Inflammatory macrophage treated with lipopolysaccharide for 4 hours (primary cell): ENCODE data around the gene MID1.
"Not testable (repeated sequence)": the region's sequence is repeated elsewhere in the genome, so short reads cannot be mapped to it uniquely, and the experiment has no call there.

Experiments used
- DNase-seq: peaks from one replicate; pipeline ENCODE4 v3.0.0-alpha.2; 2020

MID1 gene

DNA sequence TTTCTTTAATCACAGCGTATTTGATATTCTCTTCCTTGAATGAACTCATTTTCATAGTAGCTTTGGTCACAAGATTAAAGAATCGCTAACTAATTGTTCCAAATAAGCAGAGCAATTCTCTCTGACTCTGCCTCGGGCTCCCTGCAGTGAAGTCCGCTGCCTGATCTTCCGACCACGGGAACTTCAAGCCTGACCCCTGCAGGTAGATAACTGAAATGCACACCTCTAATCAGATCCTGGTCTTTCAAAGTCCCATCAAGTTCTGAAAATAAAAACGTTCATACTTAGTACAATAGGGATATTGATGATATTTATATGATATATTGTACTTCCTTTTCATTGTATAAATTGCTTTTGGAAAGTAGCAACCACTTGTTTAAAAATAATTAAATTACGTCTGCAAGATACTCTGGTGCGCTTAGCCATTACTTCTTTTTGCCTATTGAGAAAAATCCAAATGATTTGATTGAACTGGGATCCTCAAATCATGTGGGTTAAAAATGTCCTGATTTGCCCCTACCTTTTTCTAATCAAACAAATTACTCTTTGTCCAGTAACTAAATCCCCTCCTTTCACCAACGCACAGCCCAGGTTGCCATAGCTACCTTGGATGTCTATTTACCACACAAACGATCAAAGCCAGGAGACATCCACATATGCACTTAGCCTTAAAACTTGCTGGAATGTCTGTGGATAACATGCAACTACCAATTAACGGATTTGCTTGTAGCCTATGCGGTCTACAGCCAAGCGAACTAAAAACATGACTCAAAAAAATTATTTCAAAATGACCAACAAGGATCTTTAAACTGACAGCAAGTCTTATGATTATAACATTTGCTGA lies 4.2 kb downstream of the MID1 start:
- DNase-seq, result peak; percentile 11

DNA sequence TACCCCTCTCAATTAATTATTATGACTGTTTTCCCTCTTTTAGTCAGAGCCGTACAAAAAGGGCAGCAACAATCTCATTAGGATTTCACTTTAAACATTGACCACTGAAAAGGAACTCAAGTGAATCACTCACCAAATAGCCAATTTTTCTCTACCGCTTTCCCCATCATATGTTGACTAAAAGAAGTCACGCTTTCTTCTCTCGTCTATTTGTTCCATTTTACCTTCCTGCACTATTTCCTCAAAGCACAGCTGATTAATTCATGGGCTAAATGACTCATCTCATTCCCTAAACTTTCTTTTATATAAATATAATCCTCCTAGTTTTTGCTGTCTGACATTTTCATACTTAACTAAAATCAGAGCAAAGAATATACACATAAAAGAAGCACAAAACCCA lies 8.2 kb downstream of the MID1 start:
- no peak for DNase-seq

DNA sequence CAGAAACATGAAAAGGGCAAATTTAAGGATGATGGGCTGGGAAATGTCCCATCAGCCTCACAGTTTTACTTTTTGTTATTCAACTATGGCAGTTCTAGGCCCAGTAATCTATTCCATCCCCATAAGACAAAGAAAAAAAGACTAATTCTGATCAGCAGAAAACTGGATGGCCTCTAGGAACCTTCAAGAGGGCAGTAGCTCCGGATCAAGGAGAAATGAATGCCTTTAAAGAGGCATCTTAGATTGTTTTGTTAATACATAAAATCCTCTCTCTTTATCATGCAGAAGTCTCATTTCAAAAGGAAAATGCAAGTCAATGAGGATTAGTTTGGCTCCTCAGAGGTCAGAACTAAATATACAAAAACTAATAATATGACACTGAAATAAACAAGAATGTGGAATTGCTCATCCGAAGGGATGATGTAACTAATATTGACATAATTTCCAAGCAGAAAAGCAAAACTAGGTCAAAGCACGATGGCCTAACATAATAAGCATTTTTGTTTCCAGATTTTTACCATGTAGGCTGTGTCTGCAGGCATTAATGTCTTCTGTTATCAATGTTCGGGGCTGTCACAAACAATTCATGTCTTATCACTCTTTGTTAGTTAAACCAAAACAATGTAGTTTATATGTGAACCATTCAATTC lies 8.8 kb downstream of the MID1 start:
- DNase-seq, result no peak

DNA sequence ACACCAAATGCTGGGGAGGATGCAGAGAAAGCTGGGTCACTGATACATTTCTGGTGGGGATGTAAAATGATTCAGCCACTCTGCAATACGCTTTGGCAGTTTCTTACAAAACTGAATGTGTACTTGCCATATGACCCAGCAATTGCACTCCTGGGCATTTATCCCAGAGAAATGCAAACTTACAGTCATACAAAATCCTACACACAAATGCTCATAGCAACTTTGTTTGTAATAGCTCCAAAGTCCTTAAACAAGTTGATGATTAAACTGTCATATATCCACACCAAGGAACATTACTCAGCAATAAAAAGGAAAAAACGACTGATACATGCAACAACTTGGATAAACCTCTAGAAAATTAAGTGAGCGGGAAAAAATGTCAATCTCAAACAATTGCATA lies 12.3 kb downstream of the MID1 start:
- no peak for DNase-seq

DNA sequence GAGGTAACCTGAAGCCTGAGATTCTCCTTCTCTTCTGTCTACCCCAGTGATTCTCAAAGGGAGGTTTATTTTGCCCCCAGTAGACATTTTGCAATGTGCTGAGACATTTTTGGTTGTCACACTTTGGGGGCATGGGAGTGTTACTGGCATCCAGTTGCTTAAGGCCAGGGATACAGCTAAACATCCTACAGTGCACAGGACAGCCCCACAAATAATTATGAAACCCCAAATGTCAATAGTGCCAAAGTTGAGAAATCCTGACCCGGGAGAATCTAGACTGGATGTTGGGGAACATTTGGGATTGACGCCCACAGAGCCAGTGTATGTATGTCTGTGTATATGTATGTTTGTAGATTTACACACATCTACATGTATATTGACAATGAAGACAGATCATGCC lies 13.2 kb downstream of the MID1 start:
- no peak for DNase-seq

DNA sequence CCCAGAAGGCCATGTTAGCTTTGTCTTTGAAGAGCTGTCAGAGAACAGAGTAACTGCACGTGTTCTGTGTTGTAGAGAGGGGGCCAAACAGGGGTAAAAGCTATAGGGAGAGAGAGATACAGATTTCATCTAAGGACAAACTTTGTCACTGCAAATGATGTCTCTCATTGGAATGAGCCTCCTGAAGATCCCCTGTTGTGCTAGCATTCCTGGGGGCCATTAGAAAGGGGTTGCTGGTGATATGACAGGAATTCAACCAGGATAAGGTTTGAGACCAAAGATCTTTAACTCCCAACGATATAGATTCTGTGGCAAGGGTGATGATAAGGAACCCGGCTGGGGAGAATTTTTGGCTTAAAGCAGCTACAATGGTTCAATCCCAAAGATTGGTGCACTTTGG lies 16.8 kb downstream of the MID1 start:
- no peak for DNase-seq

DNA sequence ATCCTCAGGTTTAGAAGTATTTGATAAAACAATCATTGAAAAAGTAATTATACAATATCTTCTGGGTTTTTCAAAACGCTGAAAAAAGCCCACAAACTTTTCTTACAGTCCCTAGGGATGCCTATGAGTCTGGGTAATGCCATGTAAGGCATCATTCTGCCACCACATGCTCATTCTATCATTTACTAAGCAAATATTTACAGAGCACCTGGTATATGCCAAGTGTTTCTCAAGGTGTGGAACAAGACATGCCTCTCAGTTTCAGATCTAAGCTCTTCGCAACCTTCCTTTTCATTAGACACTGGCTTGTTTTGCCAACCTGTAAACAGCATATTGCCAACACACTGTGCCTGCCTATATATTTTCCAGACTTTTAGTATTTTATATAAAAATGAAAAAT lies 17.7 kb downstream of the MID1 start:
- DNase-seq, result no peak

DNA sequence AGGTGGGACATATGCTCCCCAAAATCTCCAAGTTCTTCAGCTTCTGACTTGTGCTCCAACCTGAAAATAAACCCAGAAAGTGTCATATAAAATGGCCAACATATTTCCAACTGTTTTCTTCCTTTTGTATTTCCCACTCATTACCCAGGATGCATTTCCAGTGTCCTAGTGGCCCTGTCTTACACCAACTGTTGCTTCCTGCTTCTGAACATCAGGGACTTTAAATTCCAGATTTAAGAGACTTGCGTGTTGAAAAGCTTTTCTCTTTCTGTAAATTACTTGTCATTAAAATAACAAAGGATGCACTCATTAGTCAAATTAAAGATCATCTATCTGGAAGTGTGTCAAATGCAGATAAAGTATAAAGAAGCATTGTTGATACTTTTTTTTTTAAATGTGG lies 19.9 kb downstream of the MID1 start:
- no peak for DNase-seq

DNA sequence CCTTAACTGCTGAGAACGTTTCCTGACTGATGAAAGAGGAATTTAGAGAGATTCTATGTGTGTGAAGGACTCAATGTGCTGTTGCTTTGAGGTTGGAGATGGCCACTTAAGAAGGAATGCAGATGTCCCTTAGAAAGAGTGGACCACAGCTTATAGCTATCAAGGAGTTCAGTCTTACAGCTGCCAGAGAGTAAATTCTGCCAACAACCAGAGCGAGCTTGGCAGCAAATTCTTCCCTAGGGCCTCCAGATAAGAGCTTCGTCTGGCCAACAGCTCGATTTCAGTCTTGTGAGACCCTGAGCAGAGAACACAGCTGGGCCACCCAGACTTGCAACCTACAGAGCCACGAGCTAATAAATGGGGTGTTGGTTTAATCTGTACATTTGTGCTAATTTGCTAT lies 21.8 kb downstream of the MID1 start:
- DNase-seq, result no peak

DNA sequence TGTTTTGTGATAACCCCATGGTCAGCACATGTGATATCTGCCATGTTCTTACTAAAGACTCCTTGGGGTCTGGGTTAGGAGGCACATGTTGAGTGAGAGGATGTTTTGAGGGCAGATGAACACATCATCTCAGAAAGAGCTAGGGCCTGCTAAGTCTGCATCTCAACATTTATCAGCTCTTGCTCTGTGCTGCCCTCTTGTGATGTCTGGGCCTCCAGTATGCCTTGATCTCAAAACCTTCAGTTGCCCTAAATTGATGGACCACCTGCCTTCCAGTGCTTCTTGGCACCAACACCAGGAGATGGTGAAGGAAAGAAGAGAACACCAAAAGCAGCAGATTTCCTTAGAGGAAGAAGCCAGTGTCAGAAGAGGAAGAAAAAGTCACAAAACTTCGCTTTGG lies 22.5 kb downstream of the MID1 start:
- no peak for DNase-seq

DNA sequence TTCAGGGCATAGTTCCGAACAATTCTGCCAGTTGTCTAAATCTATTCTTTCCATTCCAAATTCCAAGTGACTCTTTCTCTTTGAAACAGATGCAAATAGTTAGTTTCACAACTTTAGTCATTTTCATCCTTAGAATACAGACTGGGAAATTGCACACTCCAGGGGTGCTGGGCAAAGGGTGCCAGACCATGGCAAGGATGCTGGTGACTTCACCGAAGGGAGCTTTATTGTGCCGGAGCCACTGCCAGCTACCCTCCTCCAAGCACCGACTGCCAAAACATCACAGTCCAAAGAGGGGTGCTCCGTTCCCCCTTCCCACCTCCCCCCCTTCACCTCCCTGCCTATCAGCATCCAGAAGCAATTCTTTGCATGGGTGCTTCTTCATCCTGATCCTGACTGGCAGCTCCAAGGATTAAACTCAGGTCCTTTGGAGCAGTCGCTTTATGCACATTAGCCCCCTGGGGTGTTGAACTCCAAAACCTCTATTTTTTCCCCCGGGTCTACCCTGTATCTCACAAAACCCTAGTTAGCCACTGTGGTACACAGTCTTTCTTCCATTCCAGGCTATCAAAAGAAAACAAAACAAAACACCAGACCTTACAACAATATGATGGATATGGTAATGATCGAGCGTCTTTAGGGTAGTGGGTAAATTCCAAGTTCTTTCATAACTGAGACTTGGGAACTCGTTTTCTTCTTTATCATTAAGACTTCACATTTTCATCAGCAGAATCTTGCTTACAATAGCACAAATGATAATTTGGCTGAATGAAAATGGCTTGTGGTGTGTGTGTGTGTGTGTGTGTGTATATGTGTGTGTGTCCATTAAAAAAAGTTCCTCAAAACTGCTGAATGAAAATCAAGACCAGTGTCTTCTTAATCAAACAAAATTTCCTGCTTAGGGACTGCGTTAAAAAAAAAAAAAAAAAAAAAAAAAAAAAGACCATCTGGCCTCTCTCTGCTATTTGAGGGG lies 28.7 kb downstream of the MID1 start:
- DNase-seq, result no peak

DNA sequence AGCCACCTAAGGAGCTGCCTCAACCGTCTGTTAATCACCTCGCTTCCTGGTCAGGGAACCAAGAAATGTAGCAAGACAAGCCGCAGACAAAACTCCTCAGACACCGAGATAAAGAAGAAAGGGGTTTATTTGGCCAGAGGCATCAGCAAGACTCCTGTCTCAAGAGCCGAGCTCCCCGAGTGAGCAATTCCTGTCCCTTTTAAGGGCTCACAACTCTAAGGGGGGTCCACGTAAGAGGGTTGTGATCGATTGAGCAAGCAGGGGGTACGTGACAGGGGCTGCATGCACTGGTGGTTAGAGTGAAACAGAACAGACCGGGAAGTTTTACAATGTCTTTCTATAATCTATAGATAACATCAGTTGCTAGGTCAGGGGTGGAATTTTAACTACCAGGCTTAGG lies 30.6 kb downstream of the MID1 start:
- DNase-seq, result not testable (repeated sequence)

DNA sequence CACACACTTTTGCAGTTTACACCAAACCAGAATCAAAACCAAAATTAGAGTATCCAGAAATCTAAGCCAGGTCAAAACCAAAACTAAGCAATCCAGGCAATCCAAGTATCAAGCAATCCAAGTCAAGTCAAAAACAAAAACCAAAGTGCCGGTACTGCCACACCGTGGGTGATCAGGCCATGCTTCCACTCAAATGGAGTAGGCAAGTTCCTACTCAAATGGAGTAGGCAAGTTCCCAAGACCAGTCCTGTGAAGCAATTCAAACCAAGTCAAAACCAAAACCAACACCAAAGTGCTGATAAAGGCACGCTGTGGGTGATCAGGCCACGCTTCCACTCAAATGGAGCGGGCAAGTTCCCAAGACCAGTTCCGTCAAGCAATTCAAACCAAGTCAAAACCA lies 31.3 kb downstream of the MID1 start:
- DNase-seq, result no peak

DNA sequence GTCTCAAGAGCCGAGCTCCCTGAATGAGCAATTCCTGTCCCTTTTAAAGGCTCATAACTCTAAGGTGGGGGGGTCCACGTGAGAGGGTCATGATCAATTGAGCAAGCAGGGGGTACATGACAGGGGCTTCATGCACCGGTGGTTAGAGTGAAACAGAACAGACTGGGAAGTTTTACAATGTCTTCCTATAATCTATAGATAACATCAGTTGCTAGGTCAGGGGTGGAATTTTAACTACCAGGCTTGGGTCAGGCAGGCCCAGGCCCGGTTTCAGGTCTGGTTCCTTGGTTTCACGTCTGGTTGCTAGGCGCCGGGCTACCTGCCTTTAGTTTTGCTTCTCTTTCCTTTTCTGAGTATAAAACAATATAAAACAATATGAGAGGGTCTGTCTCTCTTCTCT lies 35.5 kb downstream of the MID1 start:
- not testable (repeated sequence) for DNase-seq

DNA sequence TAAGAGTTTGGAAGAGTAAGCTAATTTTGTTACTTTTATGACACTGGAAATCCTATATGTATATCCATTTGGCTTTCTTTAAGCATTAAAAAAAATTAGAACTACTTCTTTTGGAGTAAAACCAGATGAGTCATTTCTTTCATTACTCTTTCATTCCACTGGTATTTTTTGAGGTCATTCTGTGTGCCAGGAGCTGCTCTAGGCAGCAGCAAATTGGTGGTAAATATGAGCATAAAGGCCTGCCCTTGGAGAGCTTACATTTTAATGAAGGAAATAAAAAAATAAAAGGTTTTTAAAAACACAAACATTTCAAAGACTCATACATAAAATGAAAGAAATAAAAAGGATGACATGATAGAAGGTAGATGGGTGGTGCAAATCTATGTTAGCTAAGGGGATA lies 37.4 kb downstream of the MID1 start:
- DNase-seq, result no peak

DNA sequence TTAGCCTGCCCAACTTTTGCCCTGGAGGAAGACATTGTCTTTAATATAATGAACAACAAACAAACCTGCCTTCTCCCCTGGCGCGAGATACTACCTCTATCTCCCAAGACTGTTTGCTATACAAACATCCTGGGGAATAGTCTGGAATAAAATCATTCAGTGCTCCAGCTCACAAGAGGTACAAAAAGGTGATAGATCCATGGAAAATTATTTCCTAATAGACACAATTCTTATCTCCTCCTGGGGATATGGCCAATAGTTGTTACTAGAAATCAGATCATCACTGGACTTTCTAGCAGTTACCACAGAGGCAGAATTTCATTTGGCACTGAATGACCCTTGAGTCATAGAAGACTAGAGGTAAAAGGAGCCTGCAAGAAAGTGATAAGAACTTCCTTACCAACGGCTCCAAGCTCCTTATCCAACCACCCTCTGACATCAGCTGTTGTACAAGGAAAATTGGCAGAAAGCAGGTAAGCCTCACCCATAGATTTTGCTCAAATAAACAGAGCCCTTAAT lies 38.1 kb downstream of the MID1 start:
- no peak for DNase-seq

DNA sequence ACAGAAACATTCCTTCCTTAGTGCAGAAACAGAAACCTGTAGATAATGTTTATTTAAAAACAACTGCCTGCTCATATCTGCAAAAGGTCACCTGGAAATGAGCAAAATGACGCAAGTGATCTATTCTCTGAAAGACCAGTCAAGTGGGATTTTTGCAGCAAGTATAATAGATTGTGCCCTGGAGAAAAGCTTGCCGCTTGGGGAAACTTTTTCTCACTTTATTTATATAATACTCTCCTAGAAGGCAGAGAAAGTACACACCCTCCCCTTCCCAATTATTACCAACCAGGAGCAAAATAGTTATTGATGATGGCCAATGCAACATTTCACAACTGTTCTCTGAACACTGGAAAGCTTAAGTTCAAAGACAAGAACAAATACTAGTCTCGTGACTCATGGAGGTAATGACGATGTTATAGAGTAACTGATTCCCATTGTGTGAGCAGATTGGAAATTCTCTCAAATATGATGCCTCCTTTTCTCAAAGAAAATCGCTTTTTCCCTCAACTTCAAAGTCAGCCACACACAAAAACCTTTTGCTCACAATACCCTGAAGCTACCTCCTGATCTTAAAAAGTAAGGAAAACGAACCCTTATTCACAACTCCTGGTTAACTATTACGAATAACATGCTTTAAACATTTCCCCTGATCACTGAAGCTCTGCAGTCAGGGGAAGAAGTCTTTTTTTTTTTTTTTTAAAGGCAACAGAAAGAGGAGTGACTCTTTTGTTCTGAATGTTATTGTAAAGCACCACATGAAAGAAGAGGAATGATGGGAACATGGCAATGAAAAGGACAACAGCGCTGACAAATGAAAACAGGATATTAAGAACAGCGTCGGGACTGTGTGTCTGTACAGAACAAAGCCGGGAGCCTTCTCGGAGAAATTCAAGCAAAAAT lies 41.0 kb downstream of the MID1 start:
- no peak for DNase-seq

DNA sequence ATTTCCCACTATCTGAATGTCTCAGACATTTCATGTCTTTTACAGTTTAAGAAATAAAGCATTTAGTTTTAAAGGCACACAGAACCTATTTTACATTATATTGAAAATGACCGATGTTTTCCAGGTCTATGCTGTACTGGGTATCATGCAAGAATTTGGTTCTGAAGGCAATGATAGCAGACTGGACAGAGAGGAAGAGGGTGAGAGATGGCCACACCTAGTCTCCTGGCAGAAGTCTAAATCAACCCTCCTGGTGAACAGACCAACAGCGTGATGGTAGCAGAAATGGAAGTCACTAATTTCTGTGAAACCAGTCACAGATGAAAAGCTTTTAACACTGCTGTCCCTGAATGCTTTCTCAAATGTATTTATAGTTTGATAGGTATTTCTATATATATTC lies 41.9 kb downstream of the MID1 start:
- no peak for DNase-seq

DNA sequence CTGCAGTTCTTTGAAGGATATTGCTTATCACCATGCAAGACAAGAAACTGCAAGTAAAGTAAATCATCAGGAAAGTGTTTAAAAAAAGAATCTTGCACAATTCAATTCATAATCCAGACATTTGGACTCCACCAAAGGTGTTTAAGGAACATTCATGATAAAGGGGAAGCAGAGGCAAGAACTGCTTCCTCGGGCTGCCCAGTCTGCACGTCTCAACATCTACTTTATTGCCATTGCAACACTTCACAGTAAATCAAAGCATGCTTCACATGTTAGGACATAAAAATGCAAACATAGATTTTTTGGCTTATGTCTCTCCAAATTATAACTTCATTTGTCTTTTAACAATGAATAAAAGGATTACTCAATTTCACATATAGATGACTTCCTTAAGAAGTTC lies 42.5 kb downstream of the MID1 start:
- no peak for DNase-seq

DNA sequence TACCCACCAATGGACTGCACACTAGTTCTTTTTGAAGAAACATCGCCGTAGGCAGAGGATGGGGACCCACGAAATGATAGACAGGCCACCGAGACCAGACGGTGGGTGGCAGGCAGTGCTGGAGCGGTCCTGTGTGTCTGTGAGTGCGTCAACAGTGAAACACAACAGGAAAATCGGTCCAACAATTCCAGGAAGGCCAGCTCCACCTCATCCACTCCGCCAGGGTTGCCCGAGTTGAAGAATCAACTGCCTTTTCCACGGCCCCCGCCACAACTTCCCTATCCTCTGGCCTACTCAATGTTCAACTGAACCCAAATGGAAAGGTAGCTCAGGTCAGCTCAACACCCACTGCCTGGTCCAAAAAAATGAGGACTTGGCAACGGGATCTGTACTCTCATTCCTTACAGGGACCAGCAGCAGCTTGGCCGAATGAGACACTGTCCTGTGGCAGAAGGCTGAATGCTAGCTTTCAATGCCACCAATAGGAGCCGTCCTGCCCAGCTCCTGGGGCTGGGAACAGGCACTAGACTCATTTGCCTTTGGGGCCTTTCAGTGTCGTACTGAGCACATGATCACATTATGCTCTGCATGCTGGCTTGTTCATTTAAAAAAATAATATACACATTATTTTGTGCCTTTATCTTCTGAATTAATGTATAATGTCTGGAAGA lies 43.5 kb downstream of the MID1 start:
- DNase-seq, result no peak

DNA sequence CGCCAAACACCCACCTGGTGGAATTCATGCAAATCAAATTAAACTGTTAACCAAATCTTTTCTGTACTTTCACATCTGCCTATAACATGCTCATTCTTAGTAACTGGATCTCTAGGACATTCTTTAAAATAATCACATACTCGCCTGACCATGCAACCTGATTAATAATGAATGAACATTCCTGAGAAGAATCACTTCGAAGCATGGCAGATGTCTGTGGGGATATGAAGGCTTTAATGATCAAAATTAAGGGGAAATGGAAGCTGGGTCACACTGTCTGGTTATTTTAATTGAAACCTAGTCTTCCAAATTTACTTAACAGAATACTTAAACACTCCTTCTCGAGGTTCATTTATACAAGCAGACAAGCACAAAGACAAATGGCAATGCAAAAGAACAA lies 44.2 kb downstream of the MID1 start:
- DNase-seq, result no peak

DNA sequence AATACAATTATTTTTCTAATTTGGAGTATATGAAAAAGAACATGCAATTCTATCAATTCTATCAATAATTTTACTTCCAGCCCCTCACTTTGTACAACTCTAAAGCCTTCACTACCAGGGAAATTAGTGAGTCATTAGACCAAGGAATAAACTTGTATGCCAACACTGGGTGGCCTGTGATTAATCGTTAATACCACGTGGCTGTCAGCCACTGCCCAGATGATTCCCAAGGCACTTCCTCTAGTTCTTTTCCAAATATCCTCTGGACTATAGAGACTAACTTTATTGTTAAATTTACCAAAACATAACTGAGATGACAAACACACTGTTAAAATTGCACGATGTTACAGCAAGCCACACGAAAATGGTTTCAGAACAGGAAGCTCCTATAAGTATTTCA lies 45.7 kb downstream of the MID1 start:
- no peak for DNase-seq
